Epithelial cell of esophagus (primary cell): ENCODE data around the gene C1orf116.

Experiments used
- DNase-seq: peaks from one replicate; pipeline ENCODE4 v3.0.0; 2010; ENCODE audit warnings: low read depth
- H3K4me3 ChIP-seq: 2 replicates; pipeline ENCODE4 v1.5.1; 2011; ENCODE audit warnings: mild to moderate bottlenecking, low read length, control low read depth
- TF ChIP-seq, protein P1 (sequence below): IDR thresholded peaks from 2 replicates; pipeline ENCODE4 v1.5.1; 2011; ENCODE audit warnings: low read depth, mild to moderate bottlenecking, low read length, control low read depth, inconsistent platforms; ENCODE audit not compliant: insufficient read depth; ENCODE audit errors: missing control alignments

C1orf116 gene

DNA sequence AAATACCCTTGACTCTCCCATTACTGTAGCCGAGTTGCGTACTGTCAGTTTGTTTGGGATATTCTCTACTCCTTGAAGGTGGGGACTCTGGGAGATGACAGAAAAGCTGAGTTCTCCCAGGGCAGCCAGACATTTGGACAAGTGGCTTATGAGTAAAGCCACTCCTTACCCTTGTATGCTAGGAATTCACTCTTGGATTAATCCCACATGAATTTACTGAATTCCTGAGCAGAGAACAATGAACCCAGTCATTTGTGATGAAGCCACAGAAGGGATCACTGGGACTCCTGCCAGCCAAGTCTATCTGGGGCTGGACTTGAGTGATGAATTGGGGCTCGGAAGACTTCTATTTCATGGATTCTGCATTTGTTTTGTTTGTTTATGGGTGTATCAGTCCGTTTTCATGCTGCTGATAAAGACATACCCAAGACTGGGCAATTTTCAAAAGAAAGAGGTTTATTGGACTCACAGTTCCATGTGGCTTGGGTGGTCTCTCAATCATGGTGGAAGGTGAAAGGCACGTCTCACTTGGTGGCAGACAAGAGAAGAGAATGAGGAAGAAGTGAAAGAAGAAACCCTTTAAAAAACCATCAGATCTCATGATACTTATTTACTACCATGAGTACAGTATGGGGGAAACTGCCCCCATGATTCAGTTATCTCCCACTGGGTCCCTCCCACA is 25.1 kb downstream of the C1orf116 start:
- TF ChIP-seq, protein P1, sequence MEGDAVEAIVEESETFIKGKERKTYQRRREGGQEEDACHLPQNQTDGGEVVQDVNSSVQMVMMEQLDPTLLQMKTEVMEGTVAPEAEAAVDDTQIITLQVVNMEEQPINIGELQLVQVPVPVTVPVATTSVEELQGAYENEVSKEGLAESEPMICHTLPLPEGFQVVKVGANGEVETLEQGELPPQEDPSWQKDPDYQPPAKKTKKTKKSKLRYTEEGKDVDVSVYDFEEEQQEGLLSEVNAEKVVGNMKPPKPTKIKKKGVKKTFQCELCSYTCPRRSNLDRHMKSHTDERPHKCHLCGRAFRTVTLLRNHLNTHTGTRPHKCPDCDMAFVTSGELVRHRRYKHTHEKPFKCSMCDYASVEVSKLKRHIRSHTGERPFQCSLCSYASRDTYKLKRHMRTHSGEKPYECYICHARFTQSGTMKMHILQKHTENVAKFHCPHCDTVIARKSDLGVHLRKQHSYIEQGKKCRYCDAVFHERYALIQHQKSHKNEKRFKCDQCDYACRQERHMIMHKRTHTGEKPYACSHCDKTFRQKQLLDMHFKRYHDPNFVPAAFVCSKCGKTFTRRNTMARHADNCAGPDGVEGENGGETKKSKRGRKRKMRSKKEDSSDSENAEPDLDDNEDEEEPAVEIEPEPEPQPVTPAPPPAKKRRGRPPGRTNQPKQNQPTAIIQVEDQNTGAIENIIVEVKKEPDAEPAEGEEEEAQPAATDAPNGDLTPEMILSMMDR, result no peak
- peak; percentile 95 for DNase-seq

DNA sequence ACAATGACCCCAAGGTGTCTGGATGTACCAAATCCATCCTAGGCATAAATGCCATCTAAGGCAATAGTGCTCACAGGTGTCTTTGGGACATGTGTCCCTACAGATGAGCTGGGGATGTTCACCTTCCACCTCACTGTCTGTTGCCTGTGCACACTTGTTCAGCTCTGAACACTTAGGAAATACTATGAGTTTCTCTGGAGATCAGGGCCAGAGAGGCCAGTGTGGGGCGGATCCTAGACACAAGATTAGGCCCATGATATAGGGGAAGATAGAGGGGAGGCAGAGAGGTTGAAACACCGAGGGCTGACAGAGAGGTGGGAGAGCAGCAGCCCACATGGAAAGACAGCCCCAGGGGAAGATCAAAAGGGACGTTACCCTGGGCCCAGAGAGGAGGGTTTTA is 25.6 kb downstream of the C1orf116 start:
- no peak overlapping the region for H3K4me3 ChIP-seq
- TF ChIP-seq, protein P1, result no peak
- peak; percentile 48 for DNase-seq

More for the DNA sequence above, 25.1 kb downstream of the C1orf116 start:
- H3K4me3 ChIP-seq, result no peak overlapping the region

DNA sequence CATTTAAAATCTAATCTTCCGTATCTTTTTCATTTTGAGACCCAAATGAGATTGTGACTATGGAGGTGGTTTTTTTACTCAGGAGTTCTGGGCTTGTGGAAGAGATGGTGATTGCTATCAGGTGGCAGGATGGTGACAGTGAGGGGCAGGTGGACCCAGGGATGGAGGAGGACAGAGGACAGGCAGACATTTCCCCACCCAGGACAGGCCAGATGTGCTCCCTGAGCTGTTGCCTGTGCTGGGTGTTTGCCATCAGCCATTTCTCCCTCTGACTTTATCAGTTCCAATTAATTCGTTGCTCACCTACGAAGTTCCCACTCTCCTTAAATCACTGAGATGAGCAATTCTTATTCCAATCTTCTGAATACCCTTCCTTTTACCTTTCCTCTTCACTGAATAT is 26.5 kb downstream of the C1orf116 start:
- DNase-seq, result no peak
- no peak overlapping the region for H3K4me3 ChIP-seq
- TF ChIP-seq, protein P1, result no peak

DNA sequence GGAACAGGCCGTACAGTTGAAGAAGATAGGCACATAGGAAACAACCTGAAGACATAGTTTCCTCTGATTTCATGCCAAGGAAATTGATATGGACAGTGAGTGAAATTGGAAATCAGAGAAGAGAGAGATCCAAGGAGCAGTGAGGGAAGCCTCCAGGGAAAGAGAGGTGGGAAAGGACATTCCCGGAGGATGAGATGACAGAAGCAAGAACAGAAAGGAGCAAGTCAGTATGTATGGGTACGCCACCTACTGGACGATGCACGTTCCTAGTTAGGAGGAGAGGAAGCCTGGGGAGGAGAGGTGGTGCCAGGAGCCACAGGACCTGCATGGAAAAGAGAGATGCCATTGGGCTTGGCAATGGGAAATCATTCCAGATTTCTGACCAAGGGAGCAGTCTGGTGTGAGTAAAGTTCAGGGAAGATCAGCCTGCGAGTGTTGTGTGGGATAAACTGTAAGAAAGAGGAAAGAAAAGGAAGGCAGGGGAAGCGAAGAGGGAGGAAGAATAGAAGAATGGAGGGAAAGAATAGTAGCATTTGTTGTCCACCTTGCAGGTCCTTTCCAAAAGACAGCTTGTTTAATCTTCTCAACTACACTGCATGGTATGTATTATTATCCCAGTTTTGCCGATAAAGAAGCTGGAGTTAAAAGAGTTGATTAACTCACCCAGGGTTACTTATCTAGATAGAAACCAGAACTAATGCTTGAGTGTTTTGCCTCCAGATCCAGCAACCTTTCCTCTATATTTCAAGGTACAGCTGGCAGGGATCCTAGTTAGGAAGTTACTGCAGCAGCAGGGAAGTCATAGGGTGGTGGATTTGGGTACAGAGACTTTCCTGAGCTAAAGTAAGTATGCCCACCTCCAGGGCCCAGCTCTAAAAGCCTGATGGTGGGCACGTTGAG is 27.4 kb downstream of the C1orf116 start:
- TF ChIP-seq, protein P1, result peak; percentile 85
- H3K4me3 ChIP-seq, result no peak overlapping the region
- DNase-seq, result peak; percentile 87

DNA sequence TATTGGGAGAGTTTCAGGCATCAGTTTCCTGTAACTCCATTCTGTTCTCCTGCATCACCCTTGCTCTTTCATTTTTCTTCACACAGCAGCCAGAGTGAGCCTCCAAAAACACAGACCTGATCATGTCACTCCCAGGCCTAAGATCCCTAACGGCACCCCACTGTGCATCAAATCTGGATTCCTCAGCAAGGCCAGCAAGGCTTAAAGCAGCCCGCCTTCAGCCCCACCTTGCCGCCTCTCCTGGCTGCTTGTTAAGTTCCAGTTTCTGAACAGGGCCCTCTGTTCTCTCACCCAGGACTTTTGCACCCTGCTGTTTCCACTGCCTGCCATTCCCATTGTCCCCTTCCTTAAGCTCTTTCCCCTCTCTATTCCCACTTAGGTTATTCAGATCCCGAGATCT is 29.3 kb downstream of the C1orf116 start:
- DNase-seq, result no peak
- TF ChIP-seq, protein P1, result no peak
- no peak overlapping the region for H3K4me3 ChIP-seq

DNA sequence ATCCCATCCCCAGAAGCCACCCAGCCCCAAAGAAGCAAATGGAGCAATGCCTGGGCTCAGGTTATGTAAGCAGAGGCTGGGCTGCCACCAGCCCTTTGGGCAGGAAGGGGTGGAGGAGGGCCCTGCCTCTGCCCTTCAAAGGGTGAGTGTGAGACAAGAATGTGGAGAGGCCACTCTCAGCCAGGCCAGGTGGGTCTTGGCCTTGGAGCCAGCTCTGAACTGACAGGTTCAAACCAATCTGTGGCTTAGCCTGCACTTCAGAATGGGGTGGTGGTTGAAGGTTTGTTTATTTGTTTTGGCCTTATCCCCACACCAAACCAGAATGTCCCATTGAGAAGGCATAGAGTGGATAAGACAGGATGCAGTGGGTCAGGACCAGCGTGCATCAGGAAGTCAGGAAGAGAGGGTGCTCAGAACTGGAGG is 29.8 kb downstream of the C1orf116 start:
- DNase-seq, result peak; percentile 73
- TF ChIP-seq, protein P1, result no peak
- no peak overlapping the region for H3K4me3 ChIP-seq
